MM.1S (cell line): ENCODE data around the gene DYRK3.

ENCODE experiments used
- CTCF ChIP-seq: fragments of 300-600 bp; sonication (generic); IDR thresholded peaks from 2 replicates; pipeline ENCODE4 v1.5.1; 2016; ENCODE audit warnings: antibody characterized with exemption, low read length, mixed read lengths
- EZH2 ChIP-seq: fragments of 300-600 bp; sonication (generic); optimal IDR thresholded peaks from 2 replicates; pipeline ENCODE3; 2017; ENCODE audit warnings: low read depth, mild to moderate bottlenecking, antibody characterized with exemption, low read length, mixed read lengths

DNA sequence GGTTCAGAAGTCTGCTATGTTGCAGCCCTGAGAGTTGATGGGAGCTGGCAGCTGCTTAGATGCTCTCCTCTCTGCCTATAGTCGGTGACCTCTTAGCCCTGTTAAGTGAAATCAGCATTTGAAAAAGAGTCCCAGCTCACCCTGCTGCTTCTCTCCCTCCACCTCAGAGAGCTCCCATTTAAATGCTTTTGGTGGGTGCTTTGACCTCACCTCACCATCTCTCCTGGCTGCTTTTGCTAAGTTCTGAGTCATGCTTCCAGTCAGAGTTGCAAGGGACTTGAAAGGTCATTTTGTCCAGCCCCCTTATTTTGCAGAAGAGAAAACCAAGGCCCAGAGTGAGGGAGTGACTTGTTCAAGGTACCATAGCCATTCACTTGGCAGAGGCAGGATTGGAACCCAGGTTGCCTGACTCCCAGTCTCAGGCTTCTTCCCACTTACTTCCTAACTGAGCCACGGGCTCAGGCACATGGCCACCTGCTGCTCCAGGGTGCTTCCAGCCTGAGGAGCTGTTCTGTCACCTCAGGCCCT lies 52.6 kb downstream of the DYRK3 start:
- TF ChIP-seq EZH2: no peak
- no peak for TF ChIP-seq CTCF
